Measurements from ENCODE around the gene SNX9.

SNX9 gene

DNA sequence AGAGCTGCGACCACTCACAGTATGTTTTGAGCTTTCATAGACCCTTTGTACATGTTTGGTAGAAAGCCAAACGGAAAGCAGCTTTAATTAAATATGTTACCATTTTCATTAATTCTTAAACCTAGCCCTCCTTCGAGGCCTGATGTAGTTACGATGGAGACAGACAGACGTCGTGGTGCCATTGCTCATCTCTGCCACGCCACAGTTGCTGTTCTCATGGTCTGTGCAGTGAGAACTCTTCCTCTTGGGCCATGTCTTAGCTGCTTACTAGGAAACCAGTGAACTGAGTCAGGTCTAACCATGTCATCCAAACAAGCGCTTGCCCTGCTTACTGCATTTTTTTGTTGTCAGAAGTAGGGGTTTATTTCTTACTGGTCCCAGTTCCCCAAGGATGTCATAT lies 62.8 kb downstream of the SNX9 start:
- TF ChIP-seq POLR2A (IDR thresholded peaks at IDR 0.05; ENCODE audit: low read length): no peak
- TF ChIP-seq GATA1 (IDR thresholded peaks at IDR 0.05; ENCODE audit: low read depth, low read length): no peak
- no peak for DNase-seq

DNA sequence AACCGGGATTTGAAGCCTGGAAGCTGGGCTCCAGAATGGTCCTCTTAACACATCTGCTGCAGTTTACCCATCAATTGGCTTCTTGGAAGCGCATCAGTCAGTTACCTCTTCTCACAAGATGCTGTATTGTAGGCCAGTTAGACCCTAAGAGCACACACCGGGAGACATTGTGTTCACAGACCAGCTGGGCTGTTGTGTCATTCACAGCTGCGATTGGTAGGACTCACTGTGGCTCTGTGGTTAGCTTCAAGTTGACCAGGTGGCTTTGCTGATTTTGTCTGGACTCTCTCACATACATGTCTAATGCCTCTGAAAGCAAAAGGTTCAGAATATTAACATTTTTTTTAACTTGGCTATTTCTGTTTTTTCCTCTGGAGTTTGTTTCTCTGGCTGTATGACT lies 64.8 kb downstream of the SNX9 start:
- DNase-seq: no peak
- no peak for TF ChIP-seq GATA1 (IDR thresholded peaks at IDR 0.05; ENCODE audit: low read depth, low read length)
- no peak for TF ChIP-seq POLR2A (IDR thresholded peaks at IDR 0.05; ENCODE audit: low read length)

DNA sequence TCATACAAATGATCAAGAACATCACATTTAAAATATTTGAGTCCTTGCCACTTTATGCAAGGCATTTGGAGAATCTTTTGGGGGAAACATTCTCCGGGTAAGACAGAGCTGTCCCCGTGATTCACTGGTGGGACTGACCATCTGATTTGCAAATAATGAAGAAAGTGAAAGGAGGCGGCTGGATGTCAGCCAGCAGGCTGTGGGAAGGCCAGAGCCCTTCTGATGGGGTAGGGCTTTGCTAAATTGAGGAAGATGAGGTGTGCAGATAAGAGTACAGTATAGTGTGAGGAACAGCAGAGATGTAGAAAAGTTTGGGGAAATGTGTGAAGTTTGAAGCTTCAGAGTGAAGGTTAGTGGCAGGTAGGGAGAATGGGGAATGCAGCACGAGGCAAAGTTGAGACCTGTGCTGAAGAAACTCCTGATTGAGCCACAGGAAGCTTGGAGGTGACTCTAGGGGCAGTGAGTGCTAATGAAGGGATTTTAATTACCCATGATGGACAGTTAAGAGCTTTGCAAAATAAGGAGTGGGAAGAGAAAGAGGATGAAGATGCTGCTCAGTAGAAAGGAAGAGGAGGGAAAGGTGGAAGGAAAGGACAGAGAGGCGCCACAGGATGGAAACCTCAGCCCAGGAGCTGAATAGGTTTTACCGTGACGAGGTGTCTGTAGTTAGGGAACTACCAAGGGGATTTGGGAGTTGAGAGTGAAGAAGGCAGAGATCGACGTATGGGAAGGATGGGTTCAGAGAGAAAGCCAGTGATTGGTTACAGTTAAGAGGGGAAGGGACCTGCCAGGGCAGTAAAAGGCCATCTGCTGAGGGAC lies 68.7 kb downstream of the SNX9 start:
- peak; percentile 27 to 35 for DNase-seq
- no peak for TF ChIP-seq GATA1 (IDR thresholded peaks at IDR 0.05; ENCODE audit: low read depth, low read length)
- TF ChIP-seq POLR2A (IDR thresholded peaks at IDR 0.05; ENCODE audit: low read length): no peak

DNA sequence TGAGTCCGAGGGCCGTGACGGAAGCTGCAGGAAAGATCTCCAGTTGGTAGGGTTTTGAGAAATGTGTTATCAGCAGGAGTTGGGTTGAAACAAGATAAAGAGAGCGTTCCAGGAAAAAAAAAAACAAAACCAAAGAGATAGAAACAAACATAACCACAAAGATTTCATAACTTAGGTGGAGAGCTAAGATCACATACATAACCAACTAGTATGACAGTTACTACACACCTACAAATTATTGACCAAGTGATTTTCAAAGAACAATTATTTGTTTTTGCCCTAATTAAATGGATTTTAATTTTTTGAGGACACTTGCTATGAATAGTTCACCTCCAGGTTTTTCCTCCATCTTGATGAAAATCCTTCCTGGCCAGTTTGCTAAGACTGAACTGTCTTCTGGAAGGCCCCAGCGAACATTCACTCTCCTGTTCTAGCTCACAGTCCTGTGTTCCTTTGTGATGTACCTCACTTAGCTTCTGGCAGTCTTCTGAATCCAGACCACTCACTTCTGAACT lies 69.4 kb downstream of the SNX9 start:
- no peak for TF ChIP-seq POLR2A (IDR thresholded peaks at IDR 0.05; ENCODE audit: low read length)
- no peak for TF ChIP-seq GATA1 (IDR thresholded peaks at IDR 0.05; ENCODE audit: low read depth, low read length)
- peak; percentile 59 to 70 for DNase-seq

DNA sequence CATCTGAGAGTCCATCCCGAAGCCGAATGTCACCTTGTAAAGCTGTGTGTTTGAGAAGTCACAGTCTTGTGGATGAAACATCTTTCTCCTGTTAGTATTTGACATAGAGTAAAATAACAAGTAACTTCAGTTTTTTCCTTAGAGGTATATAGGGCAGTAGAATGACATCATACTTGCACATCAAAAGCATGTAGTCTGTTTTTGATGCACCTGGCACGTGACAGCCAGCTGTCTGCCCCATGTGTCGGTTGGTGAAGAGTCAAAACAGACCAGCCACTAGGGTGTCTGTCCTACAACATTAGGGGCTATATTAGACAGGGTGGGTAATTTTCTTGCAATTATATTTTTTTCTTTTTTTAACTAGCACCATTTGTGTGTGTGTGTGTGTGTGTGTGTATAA lies 70.2 kb downstream of the SNX9 start:
- TF ChIP-seq POLR2A (IDR thresholded peaks at IDR 0.05; ENCODE audit: low read length): no peak
- TF ChIP-seq GATA1 (IDR thresholded peaks at IDR 0.05; ENCODE audit: low read depth, low read length): no peak
- peak in 1 of 2 experiments; percentile 17 for DNase-seq

DNA sequence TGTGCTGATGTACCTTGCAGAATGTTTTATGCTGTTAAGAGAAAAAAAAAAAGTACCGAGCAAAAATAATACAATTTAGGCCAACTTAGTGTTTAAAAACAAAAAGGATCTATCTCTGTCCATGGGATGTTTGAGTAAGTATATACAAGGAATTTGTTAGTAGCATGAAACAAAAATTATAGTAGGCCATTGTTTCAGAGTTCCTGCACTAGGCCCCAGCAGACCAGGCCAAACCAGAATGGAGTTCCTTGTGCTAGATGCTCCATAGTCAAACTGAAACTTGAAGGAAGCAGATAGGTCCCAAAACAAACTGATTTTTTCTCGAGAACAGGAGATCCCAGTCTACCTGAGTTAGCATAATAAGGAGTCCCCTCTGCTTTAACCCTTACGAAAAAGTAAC lies 72.5 kb downstream of the SNX9 start:
- no peak for TF ChIP-seq GATA1 (IDR thresholded peaks at IDR 0.05; ENCODE audit: low read depth, low read length)
- TF ChIP-seq POLR2A (IDR thresholded peaks at IDR 0.05; ENCODE audit: low read length): no peak
- DNase-seq: no peak

DNA sequence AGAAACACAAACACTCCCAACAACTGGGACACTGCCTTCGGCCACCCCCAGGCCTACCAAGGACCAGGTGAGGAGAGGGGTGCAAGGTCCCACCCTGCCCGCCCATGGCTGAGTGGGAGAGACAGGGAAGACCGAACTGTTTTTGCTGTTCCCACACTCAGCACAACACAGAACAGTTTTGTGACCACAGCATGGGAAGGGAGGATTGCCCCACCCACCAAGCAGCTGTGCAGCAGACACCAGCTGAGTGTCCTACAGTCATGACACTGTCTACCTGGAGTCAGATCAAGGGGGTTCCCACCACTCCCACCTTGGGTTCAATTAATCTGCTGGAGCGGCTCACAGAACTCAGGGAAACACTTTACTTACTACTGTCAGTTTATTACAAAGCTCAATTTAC lies 73.9 kb downstream of the SNX9 start:
- no peak for TF ChIP-seq GATA1 (IDR thresholded peaks at IDR 0.05; ENCODE audit: low read depth, low read length)
- no peak for TF ChIP-seq POLR2A (IDR thresholded peaks at IDR 0.05; ENCODE audit: low read length)

DNA sequence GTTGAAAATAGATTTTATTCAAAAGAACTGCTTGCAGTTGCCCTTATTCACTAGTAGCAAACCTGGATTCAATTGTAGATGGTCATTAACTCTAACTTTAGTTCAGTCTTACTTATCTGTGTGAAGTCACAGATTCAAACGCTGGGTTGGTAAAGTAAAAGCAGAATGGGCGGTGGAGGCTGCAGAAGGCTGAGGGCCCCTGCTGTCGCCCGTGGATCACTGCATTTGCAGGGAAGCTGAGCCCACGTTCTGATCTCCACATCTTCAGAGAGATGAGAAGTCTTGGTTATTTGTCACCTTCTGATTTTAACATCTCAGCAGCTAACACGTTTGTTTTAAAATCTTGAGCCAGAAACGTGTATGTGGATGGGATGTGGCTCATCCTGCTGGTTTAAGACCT lies 75.1 kb downstream of the SNX9 start:
- DNase-seq: peak; percentile 44 to 50
- TF ChIP-seq POLR2A (IDR thresholded peaks at IDR 0.05; ENCODE audit: low read length) (no peak), GATA1 (IDR thresholded peaks at IDR 0.05; ENCODE audit: low read depth, low read length) (no peak)

More for the DNA sequence above, 73.9 kb downstream of the SNX9 start:
- DNase-seq: peak in 1 of 2 experiments; percentile 19

DNA sequence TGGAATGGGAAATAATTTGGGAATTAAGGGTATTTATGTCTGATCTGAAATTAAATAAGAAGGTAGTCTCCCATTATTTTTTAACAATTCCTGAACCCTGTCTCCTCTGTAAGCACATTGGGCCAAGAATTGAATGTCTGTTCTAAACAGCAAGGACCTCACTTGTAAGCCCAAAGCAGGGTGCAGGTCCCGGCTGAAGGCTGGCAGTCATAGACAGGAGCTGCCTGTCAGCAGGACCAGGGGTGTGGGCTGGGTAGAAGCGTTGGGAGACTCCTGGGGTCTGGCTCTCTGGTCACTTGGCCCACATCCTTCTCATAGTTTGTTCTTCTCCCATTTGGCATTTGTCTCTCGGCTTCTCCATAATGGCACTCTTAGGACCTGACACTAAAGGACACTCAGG lies 75.6 kb downstream of the SNX9 start:
- DNase-seq: no peak
- no peak for TF ChIP-seq GATA1 (IDR thresholded peaks at IDR 0.05; ENCODE audit: low read depth, low read length)
- no peak for TF ChIP-seq POLR2A (IDR thresholded peaks at IDR 0.05; ENCODE audit: low read length)

DNA sequence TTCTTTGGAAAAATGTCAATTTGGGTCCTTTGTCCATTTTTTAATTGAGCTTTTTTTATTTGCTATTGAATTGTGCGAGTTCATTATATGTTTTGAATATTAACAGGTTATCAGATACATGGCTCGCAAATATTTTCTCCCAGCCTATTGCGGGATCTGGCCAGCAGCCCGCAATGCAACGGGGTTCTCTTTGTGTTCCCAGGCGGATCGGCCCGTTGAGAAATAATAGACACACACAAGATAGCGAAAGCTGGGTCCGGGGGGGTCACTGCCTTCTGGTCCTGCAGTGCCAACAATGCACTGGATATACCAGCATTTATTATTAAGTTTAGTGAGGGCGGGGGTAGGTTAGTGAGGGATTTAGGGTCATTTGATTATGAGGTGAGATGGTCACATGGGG lies 77.2 kb downstream of the SNX9 start:
- DNase-seq: peak in 1 of 2 experiments; percentile 49

DNA sequence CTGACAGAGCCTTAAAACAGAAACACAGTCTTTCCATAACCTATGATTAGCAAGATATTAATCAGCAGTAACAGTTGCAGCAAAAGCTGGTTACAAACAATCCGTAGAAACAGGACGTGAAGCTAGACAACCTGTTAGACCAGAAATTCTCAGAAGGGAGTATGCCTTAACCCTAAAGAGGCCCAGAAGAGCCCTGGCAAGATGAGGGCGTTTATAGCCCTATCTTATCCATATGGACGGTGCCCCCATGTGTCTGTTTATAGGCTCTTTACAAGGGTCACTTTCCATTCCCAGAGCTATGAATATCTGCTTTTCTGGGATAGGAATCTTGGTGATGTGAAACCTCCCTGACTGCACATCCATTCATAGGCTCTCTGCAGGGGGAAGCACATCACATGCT lies 77.7 kb downstream of the SNX9 start:
- DNase-seq: peak; percentile 72 to 83

DNA sequence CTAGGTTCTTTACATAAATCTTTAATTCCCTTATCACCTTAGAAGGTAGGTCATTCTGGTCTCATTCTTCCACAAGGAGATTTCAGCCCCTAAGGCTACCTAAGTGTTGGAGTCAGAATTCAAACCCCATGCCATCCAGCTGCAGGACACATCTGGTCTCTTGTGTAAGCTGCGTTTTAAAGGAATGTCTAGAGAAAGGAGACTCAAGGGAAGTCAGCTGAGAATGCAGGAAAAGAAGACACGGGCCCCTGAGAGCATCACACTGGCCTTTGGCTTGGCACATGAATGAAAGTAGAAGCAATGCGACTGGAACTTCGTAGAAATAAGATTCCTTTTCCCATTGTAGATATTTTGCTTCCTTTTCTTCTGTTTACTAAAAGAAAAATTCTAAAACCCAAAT lies 82.0 kb downstream of the SNX9 start:
- no peak for DNase-seq
- no peak for TF ChIP-seq POLR2A (IDR thresholded peaks at IDR 0.05; ENCODE audit: low read length)
- no peak for TF ChIP-seq GATA1 (IDR thresholded peaks at IDR 0.05; ENCODE audit: low read depth, low read length)

DNA sequence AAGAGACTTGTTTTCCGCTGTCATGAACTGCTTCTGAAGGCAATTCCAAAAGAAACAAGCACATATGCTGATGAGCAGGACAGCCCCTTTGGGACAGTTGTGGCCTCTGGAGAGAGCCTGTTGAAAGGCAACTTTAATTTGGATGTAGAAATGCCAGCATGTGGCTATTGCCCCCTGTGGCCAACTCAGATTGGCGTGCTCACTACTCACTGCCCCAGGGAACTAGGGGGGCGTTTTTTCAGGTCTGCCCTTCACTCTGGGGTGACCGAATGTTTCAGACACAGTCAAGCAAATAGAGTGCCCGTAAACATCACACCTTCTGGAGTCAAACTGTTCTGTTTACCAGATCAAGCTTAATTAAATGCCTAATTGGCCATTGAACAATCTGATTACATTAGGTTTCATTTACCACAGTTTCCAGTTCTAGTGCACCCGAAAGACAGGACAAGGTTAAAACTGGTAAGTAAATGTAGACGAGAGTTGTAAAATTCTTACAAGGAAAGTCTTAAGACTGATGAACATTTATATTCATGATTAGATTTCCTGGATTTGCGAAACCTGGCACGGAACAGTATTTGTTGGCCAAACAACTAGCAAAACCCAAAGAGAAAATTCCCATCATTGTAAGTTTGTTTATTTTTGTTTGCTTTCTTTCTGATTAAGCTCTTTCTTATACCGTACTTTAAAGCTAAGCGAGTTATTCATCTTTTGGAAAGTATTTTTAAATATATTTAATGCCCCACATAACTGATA lies 82.7 kb downstream of the SNX9 start:
- DNase-seq: peak; percentile 38 to 79
- no peak for TF ChIP-seq POLR2A (IDR thresholded peaks at IDR 0.05; ENCODE audit: low read length)
- TF ChIP-seq GATA1 (IDR thresholded peaks at IDR 0.05; ENCODE audit: low read depth, low read length): no peak

DNA sequence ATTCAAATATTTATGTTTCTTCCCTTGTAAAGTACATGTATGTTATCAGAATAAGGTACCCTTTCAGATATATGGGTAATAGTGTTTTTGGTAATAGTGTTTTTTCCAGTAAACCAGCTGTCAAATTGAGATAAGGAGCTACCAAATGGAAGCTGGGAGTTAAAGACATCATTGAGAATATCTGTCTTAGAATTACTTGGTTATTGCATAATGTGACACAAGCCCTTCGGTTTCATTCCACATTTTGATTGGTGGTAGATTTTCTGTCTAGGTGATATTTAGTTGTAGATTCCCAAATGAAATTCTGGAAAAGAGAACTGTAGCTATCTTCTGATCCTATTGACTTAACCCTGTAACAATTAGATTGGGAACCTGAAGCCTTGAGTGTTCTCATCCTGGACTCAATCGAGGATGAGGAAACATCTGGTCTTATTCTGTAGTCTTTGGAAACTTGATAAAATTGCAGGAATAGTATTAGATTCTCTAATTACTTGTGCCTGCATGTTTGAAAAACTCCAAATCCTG lies 83.6 kb downstream of the SNX9 start:
- TF ChIP-seq POLR2A (IDR thresholded peaks at IDR 0.05; ENCODE audit: low read length): peak; percentile 43
- peak; percentile 15 for TF ChIP-seq GATA1 (IDR thresholded peaks at IDR 0.05; ENCODE audit: low read depth, low read length)
- DNase-seq: peak; percentile 90 to 92
